ENCODE results near the gene LOXL4. TPM values are rescaled to one million over a fixed set of nuclear protein-coding genes. Genes with fewer than 3 reads are reported as not detected.

Gene LOXL4
- total and polyA plus RNA-seq, 8 donors = 0.29 to 23.7 (median 1.7) TPM

DNA sequence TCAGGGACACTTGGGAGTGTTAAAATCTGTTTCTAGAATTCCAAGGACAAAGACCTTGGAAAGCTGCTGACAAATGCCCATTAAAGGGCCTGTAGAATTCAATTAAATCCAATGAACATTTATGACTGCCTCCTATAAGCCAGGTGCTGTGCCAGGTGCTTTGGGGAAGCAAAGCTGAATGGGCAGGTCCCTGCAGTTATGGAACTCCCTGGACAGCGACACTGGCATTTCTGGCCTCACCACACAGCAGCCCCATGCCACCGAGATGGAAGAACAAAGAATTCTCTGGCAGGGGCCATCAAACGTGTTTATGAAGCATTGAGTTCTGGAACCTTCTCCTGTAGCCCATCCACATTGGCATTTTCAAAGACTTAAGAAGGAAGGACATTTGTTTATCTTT lies 45.6 kb upstream of the LOXL4 start:
- Histone ChIP-seq H3K27ac (no peak overlapping the region), H3K9me3 (no peaks in the 10 kb centered on the region), H3K4me3 (no peak overlapping the region), H3K27me3 (peaks cover 0 to 16% (median 0%) of the 10 kb centered on the region in 3 donors), H3K36me3 (no peaks in the 10 kb centered on the region), H3K4me1 (peaks cover 0 to 24% (median 11%) of the 10 kb centered on the region in 4 donors)
- WGBS, 5 donors = 53 to 74% (median 63%) methylated on average over 3 of the region's 3 CpGs
- no peak for DNase-seq
- TF ChIP-seq EP300 (IDR thresholded peaks at IDR 0.05) (no peak), POLR2AphosphoS5 (IDR thresholded peaks at IDR 0.05) (no peak), CTCF (IDR thresholded peaks at IDR 0.05) (no peak), POLR2A (IDR thresholded peaks at IDR 0.05) (no peak)
- intact Hi-C loops (cut with DNase I; ENCODE audit: low total_unique reads) = no loop called here

DNA sequence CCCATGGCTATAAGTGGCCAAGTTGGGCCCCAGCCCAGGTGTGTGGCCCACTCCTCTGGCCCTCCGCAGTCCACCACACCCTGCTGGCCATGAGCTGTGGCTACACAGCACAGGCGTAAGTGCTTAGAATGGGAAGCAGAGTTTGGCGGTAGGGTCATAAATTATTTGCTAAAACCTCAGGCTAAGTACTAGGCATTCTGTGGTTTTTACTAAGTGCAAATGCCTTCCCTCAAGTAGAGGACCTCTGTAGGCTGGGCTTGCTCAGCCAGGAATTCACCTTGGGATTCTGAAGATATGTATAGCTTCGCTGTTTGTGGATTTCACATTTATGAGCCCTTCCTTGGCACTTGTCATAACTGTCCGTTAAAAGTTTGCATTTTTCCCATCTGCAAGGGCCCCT lies 44.8 kb upstream of the LOXL4 start:
- DNase-seq = no peak
- Histone ChIP-seq H3K36me3 (no peaks in the 10 kb centered on the region), H3K9me3 (no peaks in the 10 kb centered on the region), H3K4me3 (no peak overlapping the region), H3K4me1 (peaks cover 0 to 24% (median 11%) of the 10 kb centered on the region in 4 donors), H3K27ac (no peak overlapping the region), H3K27me3 (peaks cover 0 to 17% (median 0%) of the 10 kb centered on the region in 3 donors)
- WGBS, 5 donors = 87 to 93% (median 90%) methylated on average over 5 of the region's 5 CpGs
- TF ChIP-seq POLR2A (IDR thresholded peaks at IDR 0.05) (no peak), CTCF (IDR thresholded peaks at IDR 0.05) (no peak), POLR2AphosphoS5 (IDR thresholded peaks at IDR 0.05) (no peak), EP300 (IDR thresholded peaks at IDR 0.05) (no peak)
- intact Hi-C loops (cut with DNase I; ENCODE audit: low total_unique reads) = no loop called here

DNA sequence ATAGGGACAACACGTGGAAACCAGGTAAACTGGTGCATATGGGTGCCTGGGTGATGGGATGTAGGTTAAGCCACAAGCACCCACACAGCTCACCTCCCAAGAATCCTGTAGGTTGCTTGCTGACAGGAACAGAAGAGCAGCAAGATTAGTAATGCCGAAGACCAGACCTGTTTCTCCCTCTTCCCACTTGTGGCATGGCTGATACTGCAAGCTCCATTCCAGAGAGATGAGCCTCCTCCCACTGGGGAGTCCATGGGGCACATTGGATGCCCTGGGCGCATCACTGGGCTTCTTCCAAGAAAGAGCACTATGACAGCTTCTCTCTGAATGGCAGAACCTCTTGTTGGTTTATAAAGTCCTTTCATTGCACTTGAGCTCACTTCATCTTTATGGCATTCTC lies 44.4 kb upstream of the LOXL4 start:
- no peaks in the 10 kb centered on the region for H3K9me3 ChIP-seq
- no peak overlapping the region for H3K4me3 ChIP-seq
- H3K27me3 ChIP-seq = peaks cover 0 to 17% (median 0%) of the 10 kb centered on the region in 3 donors
- peaks cover 0 to 24% (median 11%) of the 10 kb centered on the region in 4 donors for H3K4me1 ChIP-seq
- TF ChIP-seq CTCF (IDR thresholded peaks at IDR 0.05) = no peak
- TF ChIP-seq POLR2A (IDR thresholded peaks at IDR 0.05) = no peak
- no peak for TF ChIP-seq POLR2AphosphoS5 (IDR thresholded peaks at IDR 0.05)
- no peak for TF ChIP-seq EP300 (IDR thresholded peaks at IDR 0.05)
- WGBS, 5 donors = 60 to 85% (median 75%) methylated on average over 3 of the region's 3 CpGs
- intact Hi-C loops (cut with DNase I; ENCODE audit: low total_unique reads) = no loop called here
- no peak for DNase-seq
- no peaks in the 10 kb centered on the region for H3K36me3 ChIP-seq
- H3K27ac ChIP-seq = no peak overlapping the region

- 86 to 89% (median 88%) methylated on average over 8 of the region's 8 CpGs for WGBS, 5 donors
- no peak for DNase-seq
- Histone ChIP-seq H3K4me3 (no peak overlapping the region), H3K36me3 (no peaks in the 10 kb centered on the region), H3K27me3 (peaks cover 0 to 17% (median 0%) of the 10 kb centered on the region in 3 donors), H3K4me1 (peaks cover 0 to 13% (median 11%) of the 10 kb centered on the region in 4 donors), H3K27ac (no peak overlapping the region), H3K9me3 (no peaks in the 10 kb centered on the region)
- intact Hi-C loops (cut with DNase I; ENCODE audit: low total_unique reads) = no loop called here
- TF ChIP-seq EP300 (IDR thresholded peaks at IDR 0.05) = no peak
- TF ChIP-seq POLR2A (IDR thresholded peaks at IDR 0.05) = no peak
- TF ChIP-seq CTCF (IDR thresholded peaks at IDR 0.05) = no peak
- no peak for TF ChIP-seq POLR2AphosphoS5 (IDR thresholded peaks at IDR 0.05)
These were observed 42.7 kb upstream of the LOXL4 start for GRCh38 chr10:98310701-98311100.

Measured in stomach (tissue), 9 donors.